Measurements from ENCODE around the gene C6orf141. TPM values are rescaled to one million over a fixed set of nuclear protein-coding genes. Genes with fewer than 3 reads are reported as not detected.

Gene C6orf141
- total RNA-seq, 2 donors from 2014 or later: 0.81 to 1.7 TPM

- Mint-ChIP-seq H3K4me1 (peaks cover 4% of the 10 kb centered on the region), H3K4me3 (no peak overlapping the region), H3K27ac (no peak overlapping the region), H3K27me3 (ENCODE audit: insufficient read depth) (peaks cover 21% of the 10 kb centered on the region), H3K36me3 (ENCODE audit: low read depth) (no peaks in the 10 kb centered on the region), H3K9me3 (no peaks in the 10 kb centered on the region)
- Histone ChIP-seq H3K4me1 (ENCODE audit: control insufficient read depth, insufficient read depth, low read length) (no peaks in the 10 kb centered on the region), H3K27me3 (ENCODE audit: control insufficient read depth, insufficient read depth, low read length, poor library complexity, severe bottlenecking) (no peaks in the 10 kb centered on the region), H3K9ac (ENCODE audit: extremely low read depth, low read length, poor library complexity, severe bottlenecking) (no peak overlapping the region), H3K9me3 (ENCODE audit: control insufficient read depth, low read length) (no peaks in the 10 kb centered on the region), H3K36me3 (ENCODE audit: control insufficient read depth, insufficient read depth, low read length) (no peaks in the 10 kb centered on the region), H3K4me3 (ENCODE audit: low read length) (no peak overlapping the region), H3K27ac (ENCODE audit: low read depth, low read length) (no peak overlapping the region)
- WGBS, 2 experiments (ENCODE audit: insufficient coverage in 1 of 2, insufficient read length in 1 of 2): 71 to 100% methylated on average over 1 of the region's 1 CpG
- no peak for DNase-seq
- TF ChIP-seq CTCF (conservative IDR thresholded peaks at IDR 0.05): no peak
These were observed 9.2 kb upstream of the C6orf141 start for GRCh38 chr6:49541210-49541724.

GRCh38 chr6:49541936-49542335, 8.5 kb upstream of the C6orf141 start:
- H3K36me3 Mint-ChIP-seq (ENCODE audit: low read depth): no peaks in the 10 kb centered on the region
- H3K27ac ChIP-seq (ENCODE audit: low read depth, low read length): no peak overlapping the region
- H3K4me3 ChIP-seq (ENCODE audit: low read length): no peak overlapping the region
- no peak for DNase-seq
- no peak overlapping the region for H3K4me3 Mint-ChIP-seq
- no peaks in the 10 kb centered on the region for H3K9me3 Mint-ChIP-seq
- no peaks in the 10 kb centered on the region for H3K4me1 ChIP-seq (ENCODE audit: control insufficient read depth, insufficient read depth, low read length)
- no peak overlapping the region for H3K9ac ChIP-seq (ENCODE audit: extremely low read depth, low read length, poor library complexity, severe bottlenecking)
- TF ChIP-seq CTCF (conservative IDR thresholded peaks at IDR 0.05): no peak
- H3K27ac Mint-ChIP-seq: no peak overlapping the region
- H3K27me3 ChIP-seq (ENCODE audit: control insufficient read depth, insufficient read depth, low read length, poor library complexity, severe bottlenecking): peaks cover under 1% of the 10 kb centered on the region
- no peaks in the 10 kb centered on the region for H3K36me3 ChIP-seq (ENCODE audit: control insufficient read depth, insufficient read depth, low read length)
- peaks cover 10% of the 10 kb centered on the region for H3K4me1 Mint-ChIP-seq
- peaks cover 28% of the 10 kb centered on the region for H3K27me3 Mint-ChIP-seq (ENCODE audit: insufficient read depth)
- WGBS, 2 experiments (ENCODE audit: insufficient coverage in 1 of 2, insufficient read length in 1 of 2): 94 to 100% methylated on average over 2 to 3 of the region's 3 CpGs
- H3K9me3 ChIP-seq (ENCODE audit: control insufficient read depth, low read length): no peaks in the 10 kb centered on the region

- Histone ChIP-seq H3K9ac (ENCODE audit: extremely low read depth, low read length, poor library complexity, severe bottlenecking) (no peak overlapping the region), H3K36me3 (ENCODE audit: control insufficient read depth, insufficient read depth, low read length) (no peaks in the 10 kb centered on the region), H3K27ac (ENCODE audit: low read depth, low read length) (no peak overlapping the region), H3K27me3 (ENCODE audit: control insufficient read depth, insufficient read depth, low read length, poor library complexity, severe bottlenecking) (peaks cover 13% of the 10 kb centered on the region), H3K4me3 (ENCODE audit: low read length) (no peak overlapping the region), H3K4me1 (ENCODE audit: control insufficient read depth, insufficient read depth, low read length) (no peaks in the 10 kb centered on the region), H3K9me3 (ENCODE audit: control insufficient read depth, low read length) (no peaks in the 10 kb centered on the region)
- Mint-ChIP-seq H3K9me3 (no peaks in the 10 kb centered on the region), H3K4me3 (no peak overlapping the region), H3K27me3 (ENCODE audit: insufficient read depth) (peaks cover 40% of the 10 kb centered on the region), H3K27ac (no peak overlapping the region), H3K4me1 (peaks cover 10% of the 10 kb centered on the region), H3K36me3 (ENCODE audit: low read depth) (no peaks in the 10 kb centered on the region)
- no peak for DNase-seq
- TF ChIP-seq CTCF (conservative IDR thresholded peaks at IDR 0.05): no peak
- 98% methylated on average over 4 to 7 of the region's 7 CpGs for WGBS, 2 experiments (ENCODE audit: insufficient coverage in 1 of 2, insufficient read length in 1 of 2)
These were observed 7.2 kb upstream of the C6orf141 start for GRCh38 chr6:49543087-49543858.
